CMK (cell line): ENCODE data around the gene PCDH11X.
"Not testable (repeated sequence)": the region's sequence is repeated elsewhere in the genome, so short reads cannot be mapped to it uniquely, and the experiment has no call there.

ENCODE experiments used
- DNase-seq: peaks from one replicate; pipeline ENCODE4 v3.0.0-alpha.2; 2010; ENCODE audit warnings: low read depth

Gene PCDH11X, protein sequence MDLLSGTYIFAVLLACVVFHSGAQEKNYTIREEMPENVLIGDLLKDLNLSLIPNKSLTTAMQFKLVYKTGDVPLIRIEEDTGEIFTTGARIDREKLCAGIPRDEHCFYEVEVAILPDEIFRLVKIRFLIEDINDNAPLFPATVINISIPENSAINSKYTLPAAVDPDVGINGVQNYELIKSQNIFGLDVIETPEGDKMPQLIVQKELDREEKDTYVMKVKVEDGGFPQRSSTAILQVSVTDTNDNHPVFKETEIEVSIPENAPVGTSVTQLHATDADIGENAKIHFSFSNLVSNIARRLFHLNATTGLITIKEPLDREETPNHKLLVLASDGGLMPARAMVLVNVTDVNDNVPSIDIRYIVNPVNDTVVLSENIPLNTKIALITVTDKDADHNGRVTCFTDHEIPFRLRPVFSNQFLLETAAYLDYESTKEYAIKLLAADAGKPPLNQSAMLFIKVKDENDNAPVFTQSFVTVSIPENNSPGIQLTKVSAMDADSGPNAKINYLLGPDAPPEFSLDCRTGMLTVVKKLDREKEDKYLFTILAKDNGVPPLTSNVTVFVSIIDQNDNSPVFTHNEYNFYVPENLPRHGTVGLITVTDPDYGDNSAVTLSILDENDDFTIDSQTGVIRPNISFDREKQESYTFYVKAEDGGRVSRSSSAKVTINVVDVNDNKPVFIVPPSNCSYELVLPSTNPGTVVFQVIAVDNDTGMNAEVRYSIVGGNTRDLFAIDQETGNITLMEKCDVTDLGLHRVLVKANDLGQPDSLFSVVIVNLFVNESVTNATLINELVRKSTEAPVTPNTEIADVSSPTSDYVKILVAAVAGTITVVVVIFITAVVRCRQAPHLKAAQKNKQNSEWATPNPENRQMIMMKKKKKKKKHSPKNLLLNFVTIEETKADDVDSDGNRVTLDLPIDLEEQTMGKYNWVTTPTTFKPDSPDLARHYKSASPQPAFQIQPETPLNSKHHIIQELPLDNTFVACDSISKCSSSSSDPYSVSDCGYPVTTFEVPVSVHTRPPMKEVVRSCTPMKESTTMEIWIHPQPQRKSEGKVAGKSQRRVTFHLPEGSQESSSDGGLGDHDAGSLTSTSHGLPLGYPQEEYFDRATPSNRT (N-terminal part only)

DNA sequence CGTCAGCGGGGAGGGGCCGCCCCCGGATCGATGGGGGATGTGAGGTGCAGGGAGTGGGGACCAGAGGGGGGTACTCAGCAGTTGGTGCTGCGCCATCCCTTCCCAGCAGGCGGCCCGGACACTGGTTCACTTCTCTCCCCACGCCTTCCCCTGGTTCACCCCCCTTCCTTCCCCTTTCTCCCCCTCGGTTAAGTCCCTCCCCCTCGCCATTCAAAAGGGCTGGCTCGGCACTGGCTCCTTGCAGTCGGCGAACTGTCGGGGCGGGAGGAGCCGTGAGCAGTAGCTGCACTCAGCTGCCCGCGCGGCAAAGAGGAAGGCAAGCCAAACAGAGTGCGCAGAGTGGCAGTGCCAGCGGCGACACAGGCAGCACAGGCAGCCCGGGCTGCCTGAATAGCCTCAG lies at the start of gene PCDH11X:
TSS of gene PCDH11X (plus strand) at position 241 of the 400 bp plus-strand sequence. CDS start 56,130 bp downstream, outside the sequence.
- not testable (repeated sequence) for DNase-seq

DNA sequence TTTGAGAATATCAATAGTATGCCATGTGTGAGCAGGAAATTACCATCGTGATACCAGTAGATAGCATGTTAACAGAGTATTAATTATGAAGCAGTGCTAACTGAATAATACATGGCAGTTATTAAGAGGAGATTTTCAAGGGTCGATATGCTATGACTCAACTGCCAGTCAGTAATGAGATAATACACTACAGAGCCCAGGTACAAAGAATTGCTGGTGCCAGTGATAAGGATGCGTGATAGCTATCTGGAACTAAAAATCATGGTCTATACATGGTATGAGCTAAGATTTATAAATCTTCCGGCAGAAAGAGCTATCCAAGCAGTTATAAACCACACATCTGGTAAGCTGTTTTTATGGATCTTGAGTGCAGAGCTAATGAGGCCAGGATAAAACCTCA lies 31.7 kb upstream of the PCDH11X start:
- DNase-seq: not testable (repeated sequence)

DNA sequence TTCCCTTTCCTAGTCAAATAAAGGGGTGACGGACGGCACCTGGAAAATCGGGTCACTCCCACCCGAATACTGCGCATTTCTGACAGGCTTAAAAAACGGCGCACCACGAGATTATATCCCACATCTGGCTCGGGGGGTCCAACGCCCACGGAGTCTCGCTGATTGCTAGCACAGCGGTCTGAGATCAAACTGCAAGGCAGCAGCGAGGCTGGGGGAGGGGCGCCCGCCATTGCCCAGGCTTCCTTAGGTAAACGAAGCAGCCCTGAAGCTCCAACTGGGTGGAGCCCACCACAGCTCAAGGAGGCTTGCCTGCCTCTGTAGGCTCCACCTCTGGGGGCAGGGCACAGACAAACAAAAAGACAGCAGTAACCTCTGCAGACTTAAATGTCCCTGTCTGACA lies 26.2 kb upstream of the PCDH11X start:
- not testable (repeated sequence) for DNase-seq

DNA sequence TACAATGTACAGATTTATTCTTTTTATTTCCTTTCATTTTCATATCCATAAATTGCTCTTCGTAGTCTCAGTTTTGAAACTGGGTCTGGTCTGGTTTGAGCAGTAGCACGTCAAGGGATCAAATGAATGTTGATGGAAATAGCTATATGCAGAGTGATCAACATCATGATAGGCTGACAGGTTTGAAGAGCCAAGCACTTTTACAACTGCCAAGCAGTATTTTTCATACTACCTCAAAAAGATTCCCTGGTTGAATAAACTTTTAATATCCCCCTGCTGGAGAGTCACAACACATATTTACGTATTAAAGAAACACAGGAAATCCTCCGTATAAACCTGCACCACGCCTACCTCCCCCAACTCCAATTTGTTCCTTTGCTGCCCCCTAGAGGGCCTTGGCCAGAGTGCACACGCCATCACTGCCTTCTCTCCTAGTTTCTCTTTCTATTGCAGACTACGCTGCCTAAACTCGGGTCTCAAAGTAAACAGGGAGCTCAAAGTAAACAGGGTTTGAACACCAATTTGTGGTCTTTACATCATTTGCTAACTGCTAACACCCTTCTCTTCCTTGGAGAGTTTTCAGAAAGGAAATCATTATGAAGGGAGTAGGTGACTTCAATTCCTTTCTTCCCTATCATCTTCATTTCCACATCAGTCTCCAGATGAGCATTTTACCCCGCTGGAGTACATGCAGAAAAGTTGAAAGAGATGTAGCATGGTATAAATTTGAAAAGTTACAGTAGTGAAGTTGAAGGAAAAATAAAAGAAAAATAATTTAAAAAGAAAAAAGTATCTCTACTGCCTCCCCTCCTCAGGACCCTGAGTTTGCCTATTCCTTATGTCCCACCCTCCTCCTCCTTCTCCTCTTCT lies 8.3 kb upstream of the PCDH11X start:
- not testable (repeated sequence) for DNase-seq

DNA sequence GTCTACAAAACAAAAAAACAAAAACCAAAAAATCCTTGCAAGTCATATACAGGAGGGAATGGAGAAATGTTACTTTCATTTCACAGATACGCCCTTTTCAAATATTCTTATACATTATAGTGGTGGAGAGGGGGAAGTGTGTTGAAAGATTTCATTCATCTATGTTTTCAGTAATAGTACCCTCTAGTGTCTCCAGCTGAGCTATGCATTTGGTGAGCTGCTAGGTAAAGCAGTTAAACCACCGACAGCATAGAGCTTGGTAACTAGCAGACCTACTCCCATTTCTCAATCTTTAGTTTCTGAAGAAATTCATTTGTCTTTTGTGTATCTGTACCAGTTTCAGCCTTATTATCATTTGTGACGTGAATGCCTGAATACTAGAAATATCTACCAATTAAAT lies 5.2 kb upstream of the PCDH11X start:
- DNase-seq: not testable (repeated sequence)

DNA sequence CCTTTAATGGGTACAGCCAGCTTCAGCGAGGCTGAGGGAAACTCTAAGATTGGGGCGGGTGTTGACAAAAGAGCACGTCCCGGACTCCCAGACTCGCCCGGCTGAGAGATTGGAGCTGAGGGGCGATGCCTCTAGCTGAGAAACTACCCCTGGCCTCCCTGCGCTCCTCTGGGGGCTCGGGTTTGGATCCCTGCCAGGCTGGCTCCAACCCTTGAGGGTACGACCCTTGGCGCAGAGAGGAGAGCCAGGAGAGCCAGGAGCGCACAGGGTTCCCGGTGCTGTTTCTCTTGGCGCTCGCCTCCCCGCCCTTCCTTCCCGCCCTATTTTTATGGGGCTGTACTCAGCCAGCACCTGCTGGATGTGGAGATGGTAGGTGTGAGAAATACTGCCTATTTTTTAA lies 833 bp downstream of the PCDH11X start:
- DNase-seq: not testable (repeated sequence)

DNA sequence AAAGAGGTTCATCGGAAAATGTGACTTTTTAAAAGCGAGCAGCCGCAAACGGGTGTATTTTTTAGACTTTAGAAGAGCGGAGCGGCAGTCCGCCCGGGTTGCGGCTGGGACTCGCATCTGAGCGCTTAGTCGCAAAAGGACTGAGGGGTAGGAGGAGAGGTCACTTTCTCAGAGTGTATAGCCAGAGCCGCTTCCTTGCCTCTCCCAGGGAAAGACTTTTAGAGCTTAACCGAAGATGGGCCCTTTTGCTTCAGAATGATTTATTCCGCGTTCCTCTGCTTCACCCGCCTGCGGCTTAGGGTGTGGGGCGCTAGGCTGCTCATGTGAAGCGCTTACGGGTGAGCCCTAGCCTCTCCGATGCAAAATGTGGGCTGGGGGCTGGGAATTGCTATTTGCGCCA lies 1.5 kb downstream of the PCDH11X start:
- not testable (repeated sequence) for DNase-seq

DNA sequence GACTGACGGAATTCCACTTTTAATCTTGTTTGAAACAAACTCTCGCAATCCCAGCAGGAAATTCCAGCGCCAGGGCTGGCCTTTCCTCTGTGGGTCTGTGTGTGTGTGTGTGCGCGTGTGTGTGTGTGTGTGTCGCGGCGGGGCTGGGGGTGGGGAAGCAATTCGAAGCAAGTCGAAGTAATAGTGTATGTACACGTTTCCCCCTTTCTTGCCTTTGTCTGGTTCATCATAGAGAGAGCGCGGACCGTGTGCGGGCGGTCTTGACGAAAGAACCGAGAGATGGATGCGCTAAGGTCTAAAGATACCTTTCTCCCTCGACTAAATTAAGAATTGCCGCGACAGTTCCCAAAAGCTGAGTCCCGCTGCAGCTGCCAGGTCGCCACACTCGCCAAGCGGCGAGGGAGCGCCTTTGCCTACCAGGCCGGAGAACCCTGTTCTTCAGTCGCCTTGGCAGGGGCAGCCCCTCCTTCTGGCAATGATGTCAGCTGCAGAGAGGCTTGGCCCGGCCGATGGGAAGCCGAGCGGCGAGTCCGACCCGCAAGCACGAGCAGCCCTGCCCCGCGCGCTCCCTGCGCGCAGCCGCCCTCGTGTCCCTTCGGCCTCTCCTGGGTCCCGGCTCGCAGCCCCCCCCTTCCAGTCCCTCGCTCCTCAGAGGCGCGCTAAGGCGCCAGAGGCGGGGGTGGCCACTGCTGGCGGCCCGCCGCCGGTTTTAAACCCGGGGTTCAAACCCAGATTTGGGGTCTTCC lies 2.6 kb downstream of the PCDH11X start:
- DNase-seq: not testable (repeated sequence)

DNA sequence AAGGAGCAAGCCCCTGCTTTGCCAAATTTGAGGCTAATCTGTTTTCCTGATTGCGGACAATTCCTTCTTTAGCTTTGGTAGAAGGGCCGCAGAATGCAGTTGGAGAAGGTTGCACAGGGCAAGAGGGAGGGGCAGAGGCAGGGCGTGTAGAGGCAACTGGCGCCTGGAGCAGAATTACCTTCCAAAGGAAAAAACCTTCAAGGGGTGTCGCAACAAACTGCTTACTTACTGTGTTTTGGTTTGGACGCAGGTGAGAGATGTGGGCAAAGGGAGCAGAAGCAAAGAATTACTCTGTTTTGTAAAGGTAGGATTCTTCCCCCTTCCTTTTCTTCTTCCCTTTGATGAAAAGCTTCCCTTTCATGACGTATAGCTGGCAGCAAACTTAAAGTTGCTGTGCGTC lies 3.6 kb downstream of the PCDH11X start:
- not testable (repeated sequence) for DNase-seq

DNA sequence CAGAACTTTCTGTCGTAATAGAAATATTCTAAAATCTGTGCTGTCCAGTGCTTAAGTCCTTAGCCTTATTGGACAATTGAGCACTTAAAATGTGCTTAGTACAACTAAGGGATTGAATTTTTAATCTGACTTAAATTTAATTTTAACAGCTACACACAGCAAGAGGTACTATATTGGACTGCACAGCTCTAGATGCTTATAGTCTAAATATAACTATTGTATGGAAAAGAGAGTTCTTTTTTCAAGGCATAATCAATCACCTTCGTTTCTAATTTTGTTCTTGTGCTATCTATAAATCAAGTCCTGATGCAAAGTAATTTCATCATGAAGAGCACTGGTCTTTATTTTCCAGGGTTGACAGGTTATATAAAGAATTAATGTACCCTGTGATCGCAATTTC lies 38.4 kb downstream of the PCDH11X start:
- DNase-seq: not testable (repeated sequence)

DNA sequence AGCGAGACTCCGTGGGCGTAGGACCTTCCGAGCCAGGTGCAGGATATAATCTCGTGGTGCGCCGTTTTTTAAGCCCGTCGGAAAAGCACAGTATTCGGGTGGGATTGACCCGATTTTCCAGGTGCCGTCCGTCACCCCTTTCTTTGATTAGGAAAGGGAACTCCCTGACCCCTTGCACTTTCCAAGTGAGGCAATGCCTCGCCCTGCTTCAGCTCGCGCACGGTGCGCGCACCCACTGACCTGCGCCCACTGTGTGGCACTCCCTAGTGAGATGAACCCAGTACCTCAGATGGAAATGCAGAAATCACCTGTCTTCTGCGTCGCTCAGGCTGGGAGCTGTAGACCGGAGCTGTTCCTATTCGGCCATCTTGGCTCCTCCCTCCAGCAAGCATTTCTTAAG lies 46.1 kb downstream of the PCDH11X start:
- not testable (repeated sequence) for DNase-seq
